Chondrocyte (in vitro differentiated cells): ENCODE measurements around the gene NR5A1. TPM values are rescaled to one million over a fixed set of nuclear protein-coding genes. Genes with fewer than 3 reads are reported as not detected.

Source experiments
- DNase-seq: peaks from one replicate; pipeline ENCODE4 v3.0.0; 2021; ENCODE audit warnings: mixed read lengths, low spot score
- H3K27ac Mint-ChIP-seq: one replicate; pipeline ENCODE4 v1.8.0; 2021; ENCODE audit warnings: mild to moderate bottlenecking, moderate library complexity, mixed read lengths; ENCODE audit not compliant: unreplicated experiment
- H3K27me3 Mint-ChIP-seq: 2 replicates; pipeline ENCODE4 v1.8.0; 2021; ENCODE audit warnings: low read depth, mixed read lengths
- H3K36me3 Mint-ChIP-seq: 2 replicates; pipeline ENCODE4 v1.8.0; 2021; ENCODE audit warnings: low read depth, mixed read lengths
- H3K4me1 Mint-ChIP-seq: 2 replicates; pipeline ENCODE4 v1.8.0; 2021; ENCODE audit warnings: low read depth, mild to moderate bottlenecking, mixed read lengths
- H3K4me3 Mint-ChIP-seq: one replicate; pipeline ENCODE4 v1.8.0; 2021; ENCODE audit warnings: mild to moderate bottlenecking, moderate library complexity, mixed read lengths; ENCODE audit not compliant: unreplicated experiment
- H3K9me3 Mint-ChIP-seq: 2 replicates; pipeline ENCODE4 v1.8.0; 2021; ENCODE audit warnings: low read depth, mixed read lengths
- total RNA-seq: library from RNA; stranded (reverse); gene quantifications from 3 replicates; pipeline ENCODE4 v1.2.1, GENCODE V29; 2021
- TF ChIP-seq, protein P1 (sequence below): fragments of 200-600 bp; sonication (generic); IDR thresholded peaks from 2 replicates; pipeline ENCODE4 v1.5.0; 2021; ENCODE audit warnings: antibody characterized with exemption, mild to moderate bottlenecking, moderate library complexity

Gene NR5A1
- total RNA-seq, 1 donor from 2014 or later, result not detected

DNA sequence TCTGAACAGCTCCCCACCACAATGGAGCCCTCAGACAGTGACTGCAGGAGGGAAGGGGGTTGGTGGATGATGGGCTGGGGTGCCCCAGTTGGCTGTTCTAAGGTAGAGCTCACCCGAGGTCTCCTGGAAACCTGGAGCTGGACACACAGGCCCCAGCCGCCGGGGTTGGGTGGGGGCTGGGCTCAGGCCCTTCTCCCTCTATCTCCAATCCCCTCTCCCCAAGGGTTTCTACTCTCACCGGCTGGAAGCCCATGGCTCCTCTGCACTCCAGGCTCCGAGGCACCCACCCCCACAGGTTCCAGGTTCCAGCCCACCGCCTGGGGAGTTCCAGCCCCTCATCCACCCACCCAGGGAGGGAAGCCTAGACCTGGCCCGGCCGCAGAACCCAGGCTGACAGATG, 766 bp downstream of the NR5A1 start:
- H3K36me3 Mint-ChIP-seq, result peaks cover 2% of the 10 kb centered on the region
- H3K27ac Mint-ChIP-seq, result no peak overlapping the region
- peaks cover 5% of the 10 kb centered on the region for H3K4me1 Mint-ChIP-seq
- H3K9me3 Mint-ChIP-seq, result no peaks in the 10 kb centered on the region
- TF ChIP-seq, protein P1, sequence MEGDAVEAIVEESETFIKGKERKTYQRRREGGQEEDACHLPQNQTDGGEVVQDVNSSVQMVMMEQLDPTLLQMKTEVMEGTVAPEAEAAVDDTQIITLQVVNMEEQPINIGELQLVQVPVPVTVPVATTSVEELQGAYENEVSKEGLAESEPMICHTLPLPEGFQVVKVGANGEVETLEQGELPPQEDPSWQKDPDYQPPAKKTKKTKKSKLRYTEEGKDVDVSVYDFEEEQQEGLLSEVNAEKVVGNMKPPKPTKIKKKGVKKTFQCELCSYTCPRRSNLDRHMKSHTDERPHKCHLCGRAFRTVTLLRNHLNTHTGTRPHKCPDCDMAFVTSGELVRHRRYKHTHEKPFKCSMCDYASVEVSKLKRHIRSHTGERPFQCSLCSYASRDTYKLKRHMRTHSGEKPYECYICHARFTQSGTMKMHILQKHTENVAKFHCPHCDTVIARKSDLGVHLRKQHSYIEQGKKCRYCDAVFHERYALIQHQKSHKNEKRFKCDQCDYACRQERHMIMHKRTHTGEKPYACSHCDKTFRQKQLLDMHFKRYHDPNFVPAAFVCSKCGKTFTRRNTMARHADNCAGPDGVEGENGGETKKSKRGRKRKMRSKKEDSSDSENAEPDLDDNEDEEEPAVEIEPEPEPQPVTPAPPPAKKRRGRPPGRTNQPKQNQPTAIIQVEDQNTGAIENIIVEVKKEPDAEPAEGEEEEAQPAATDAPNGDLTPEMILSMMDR, result no peak
- H3K4me3 Mint-ChIP-seq, result no peak overlapping the region
- peaks cover 23% of the 10 kb centered on the region for H3K27me3 Mint-ChIP-seq
- DNase-seq, result no peak

DNA sequence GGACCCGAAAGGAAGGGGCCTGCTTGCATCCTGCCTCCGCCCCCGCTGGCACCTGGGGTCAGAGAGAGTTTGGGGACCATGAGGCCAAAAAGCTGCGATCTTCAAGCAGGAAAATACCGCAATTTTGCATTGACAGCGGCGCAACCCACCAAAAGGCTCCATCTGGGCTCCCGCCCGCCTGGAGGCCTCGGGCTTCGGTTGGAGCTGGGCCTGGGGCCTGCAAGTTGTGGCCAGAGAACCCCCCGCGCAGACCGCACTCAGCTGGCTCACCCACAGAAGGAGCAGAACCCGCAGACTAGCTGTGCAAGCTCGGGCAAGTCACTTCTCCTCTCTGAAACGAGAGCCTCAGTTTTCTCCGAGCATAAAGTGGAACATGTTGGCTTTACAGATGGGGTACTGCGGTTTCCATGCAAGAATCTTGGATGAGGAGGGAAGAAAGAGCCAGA, 1.3 kb downstream of the NR5A1 start:
- H3K4me3 Mint-ChIP-seq, result no peak overlapping the region
- H3K9me3 Mint-ChIP-seq, result no peaks in the 10 kb centered on the region
- H3K4me1 Mint-ChIP-seq, result peaks cover 5% of the 10 kb centered on the region
- no peak overlapping the region for H3K27ac Mint-ChIP-seq
- DNase-seq, result no peak
- TF ChIP-seq, protein P1, result no peak
- H3K27me3 Mint-ChIP-seq, result peaks cover 27% of the 10 kb centered on the region
- peaks cover 2% of the 10 kb centered on the region for H3K36me3 Mint-ChIP-seq

DNA sequence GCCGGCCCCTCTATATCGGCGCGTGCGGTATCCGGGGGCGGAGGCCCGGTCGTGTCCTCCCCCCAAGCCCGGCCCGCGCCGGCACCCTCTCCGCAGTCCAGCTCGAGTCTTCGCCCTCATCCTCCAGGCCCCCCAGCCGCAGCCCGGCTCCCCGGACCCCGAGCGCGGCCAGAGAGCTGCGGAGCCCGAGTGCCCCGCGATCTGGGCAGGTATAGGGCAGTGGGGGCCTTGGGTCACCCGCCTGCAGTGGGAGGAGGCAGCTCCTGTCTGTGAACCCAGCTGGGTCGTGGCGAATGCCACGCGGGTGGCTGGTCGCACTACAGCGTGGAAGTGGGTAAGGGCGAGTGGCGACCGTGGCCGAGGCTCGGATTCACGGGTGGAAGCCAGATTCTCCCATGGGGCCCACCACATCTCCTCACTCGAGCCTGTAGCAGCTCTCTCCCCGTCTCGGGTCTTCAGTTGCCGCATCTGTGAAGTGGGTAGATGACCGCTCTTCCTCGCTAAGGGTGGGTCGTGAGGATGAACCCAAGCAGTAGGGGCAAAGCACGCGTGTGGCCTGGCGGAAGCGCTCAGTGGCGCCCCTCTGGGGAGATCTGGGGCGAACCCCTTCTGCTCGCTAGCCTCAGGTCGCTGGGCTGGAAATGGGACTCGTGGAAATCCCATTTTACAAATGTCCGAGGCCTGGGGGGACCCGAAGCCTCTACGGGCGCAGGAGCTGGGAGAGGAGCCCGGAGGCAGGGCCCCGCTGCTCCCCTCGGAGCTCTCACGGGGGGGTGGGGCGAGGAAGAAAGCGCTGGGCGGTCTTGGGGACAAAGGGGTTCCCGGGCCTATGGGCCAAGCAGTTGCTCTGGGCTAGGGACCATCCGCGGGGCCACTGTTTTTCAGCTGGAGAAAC, 1.9 kb downstream of the NR5A1 start:
- H3K36me3 Mint-ChIP-seq, result peaks cover 2% of the 10 kb centered on the region
- DNase-seq, result peak; percentile 82
- H3K27me3 Mint-ChIP-seq, result peaks cover 31% of the 10 kb centered on the region
- no peak overlapping the region for H3K27ac Mint-ChIP-seq
- TF ChIP-seq, protein P1, result no peak
- no peaks in the 10 kb centered on the region for H3K9me3 Mint-ChIP-seq
- peak overlapping the region; percentile 9 for H3K4me3 Mint-ChIP-seq
- peaks cover 5% of the 10 kb centered on the region for H3K4me1 Mint-ChIP-seq

DNA sequence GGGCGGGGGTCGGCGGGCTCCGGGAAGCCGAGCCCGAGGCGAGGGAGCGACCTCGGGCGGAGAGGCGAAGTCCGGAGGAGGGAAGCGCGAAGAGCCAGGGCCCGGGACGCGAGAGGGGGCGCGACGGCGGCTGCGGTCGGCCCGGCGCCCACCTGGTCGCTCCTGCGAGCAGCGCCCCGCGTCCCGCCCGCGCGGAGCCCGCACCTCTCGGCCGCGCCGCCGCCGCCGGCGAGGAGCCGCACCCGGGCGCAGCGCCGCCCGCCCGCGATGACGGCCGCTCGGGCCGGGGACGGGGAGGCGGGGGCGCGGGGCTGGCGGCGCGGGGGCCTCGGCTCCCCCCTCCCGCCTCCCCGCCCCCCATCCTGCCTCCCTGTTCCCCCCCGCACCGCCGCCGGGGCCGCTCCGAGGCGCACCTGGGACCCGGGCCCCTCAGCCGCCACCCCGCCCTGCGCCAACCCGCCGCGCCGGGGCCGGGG, 2.6 kb downstream of the NR5A1 start:
- TF ChIP-seq, protein P1, result no peak
- Mint-ChIP-seq H3K27me3 (peaks cover 34% of the 10 kb centered on the region), H3K27ac (no peak overlapping the region)

DNA sequence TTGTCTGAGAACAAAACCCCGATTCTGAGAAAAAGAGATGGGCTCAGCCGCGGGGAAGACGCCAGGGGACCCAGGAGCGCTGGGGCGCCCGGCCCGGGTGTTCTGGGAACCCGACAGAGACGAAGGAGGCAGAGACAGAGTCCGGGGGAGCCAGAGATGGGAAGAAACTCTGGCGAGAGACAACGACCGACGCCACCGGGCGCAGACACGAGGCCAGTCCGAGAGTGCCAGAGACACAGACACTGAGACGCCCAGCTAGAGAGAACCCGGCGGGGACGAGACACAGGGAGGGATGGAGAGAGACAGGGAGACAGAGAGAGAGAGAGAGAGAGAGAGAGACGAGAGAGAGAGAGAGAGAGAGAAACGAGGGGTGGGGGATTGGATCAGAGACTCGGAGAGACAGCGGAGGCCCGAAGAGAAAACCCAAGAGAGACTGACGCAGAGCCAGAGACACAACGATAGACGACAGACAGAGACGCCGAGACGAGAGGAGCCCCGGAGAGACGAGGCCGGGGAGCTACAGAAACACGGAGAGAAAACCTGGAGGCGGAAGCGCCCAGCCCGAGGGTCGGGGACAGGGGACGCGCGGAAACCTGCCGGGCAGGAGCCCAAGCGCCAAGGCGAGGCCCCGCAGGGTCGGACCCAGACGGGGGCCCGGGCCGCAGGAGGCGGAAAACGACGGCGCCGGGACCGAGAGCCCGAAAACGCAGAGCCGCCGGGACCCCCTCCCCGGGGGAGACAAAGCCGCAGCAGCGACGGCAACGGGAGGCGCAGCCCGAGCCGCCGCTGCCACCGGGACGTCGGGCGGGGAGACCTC, 3.3 kb downstream of the NR5A1 start:
- TF ChIP-seq, protein P1, result no peak
- Mint-ChIP-seq H3K36me3 (peaks cover 2% of the 10 kb centered on the region), H3K4me3 (peak overlapping the region; percentile 69), H3K4me1 (peaks cover 5% of the 10 kb centered on the region), H3K9me3 (no peaks in the 10 kb centered on the region), H3K27me3 (peaks cover 38% of the 10 kb centered on the region), H3K27ac (no peak overlapping the region)
- peak; percentile 74 for DNase-seq

More for the DNA sequence above, 2.6 kb downstream of the NR5A1 start:
- peaks cover 2% of the 10 kb centered on the region for H3K36me3 Mint-ChIP-seq
- no peak overlapping the region for H3K4me3 Mint-ChIP-seq
- peaks cover 5% of the 10 kb centered on the region for H3K4me1 Mint-ChIP-seq
- DNase-seq, result no peak
- no peaks in the 10 kb centered on the region for H3K9me3 Mint-ChIP-seq
